Neural cell (in vitro differentiated cells): Measurements from ENCODE around the gene DENND5B. TPM values are rescaled to one million over a fixed set of nuclear protein-coding genes. Genes with fewer than 3 reads are reported as not detected.
A peak's percentile ranks its signal among the peaks of the same experiment; 100 is the strongest.

ENCODE experiments used
- H2AFZ ChIP-seq: fragments of 200-600, 300-800 bp; sonication (generic), shearing (Covaris generic); 2 replicates; pipeline ENCODE4 v1.6.0; 2014; ENCODE audit warnings: low read depth, mild to moderate bottlenecking, antibody characterized with exemption, low read length, moderate library complexity
- H3F3A ChIP-seq: fragments of 200-600 bp; shearing (Covaris generic); 2 replicates; pipeline ENCODE4 v1.6.1; 2016; ENCODE audit warnings: mild to moderate bottlenecking, moderate library complexity, mixed read lengths, antibody characterized with exemption, low read length; ENCODE audit not compliant: insufficient read depth, poor library complexity, severe bottlenecking
- H3K27ac ChIP-seq: fragments of 200-600, 300-800 bp; sonication (generic), shearing (Covaris generic); 2 replicates; pipeline ENCODE4 v1.5.1; 2014; ENCODE audit warnings: mild to moderate bottlenecking, low read length, moderate library complexity
- H3K27me3 ChIP-seq: fragments of 300-800, 200-600 bp; sonication (generic), shearing (Covaris generic); 2 replicates; pipeline ENCODE4 v1.6.0; 2014; ENCODE audit warnings: mild to moderate bottlenecking, low read depth, low read length, moderate library complexity; ENCODE audit not compliant: insufficient read depth
- H3K36me3 ChIP-seq: fragments of 300-800, 200-600 bp; sonication (generic), shearing (Covaris generic); 2 replicates; pipeline ENCODE4 v1.5.1; 2014; ENCODE audit warnings: mild to moderate bottlenecking, antibody characterized with exemption, low read length, moderate library complexity; ENCODE audit not compliant: insufficient read depth
- H3K4me2 ChIP-seq: fragments of 300-800, 200-600 bp; sonication (generic), shearing (Covaris generic); 2 replicates; pipeline ENCODE4 v1.6.0; 2014; ENCODE audit warnings: mild to moderate bottlenecking, low read length
- H3K4me3 ChIP-seq: fragments of 300-800, 200-600 bp; sonication (generic), shearing (Covaris generic); 2 replicates; pipeline ENCODE4 v1.5.1; 2014; ENCODE audit warnings: mild to moderate bottlenecking, low read length, moderate library complexity
- H3K79me2 ChIP-seq: fragments of 200-600 bp; shearing (Covaris generic); replicated peaks from 2 replicates; pipeline ENCODE4 v1.6.0; 2014; ENCODE audit warnings: mild to moderate bottlenecking, low read length, moderate library complexity; ENCODE audit not compliant: insufficient read depth
- H3K9ac ChIP-seq: fragments of 300-800, 200-600 bp; sonication (generic), shearing (Covaris generic); 2 replicates; pipeline ENCODE4 v1.6.1; 2016; ENCODE audit warnings: mild to moderate bottlenecking, low read length, mixed read lengths
- H3K9me2 ChIP-seq: fragments of 200-600 bp; shearing (Covaris generic); 2 replicates; pipeline ENCODE4 v1.6.1; 2016; ENCODE audit warnings: mild to moderate bottlenecking, low read length, mixed read lengths; ENCODE audit not compliant: insufficient read depth
- H3K9me3 ChIP-seq: fragments of 200-600, 300-800 bp; sonication (generic), shearing (Covaris generic); 2 replicates; pipeline ENCODE4 v1.6.1; 2016; ENCODE audit warnings: mild to moderate bottlenecking, mixed run types, low read length, moderate library complexity, mixed read lengths
- H4K20me1 ChIP-seq: fragments of 200-600 bp; shearing (Covaris generic); 2 replicates; pipeline ENCODE4 v1.6.1; 2016; ENCODE audit warnings: mild to moderate bottlenecking, mixed run types; ENCODE audit not compliant: insufficient read depth
- EP300 ChIP-seq: fragments of 450-650 bp; conservative IDR thresholded peaks from 2 replicates; pipeline ENCODE4 v1.6.1; 2014; ENCODE audit warnings: antibody characterized with exemption, mild to moderate bottlenecking, moderate library complexity; ENCODE audit not compliant: poor library complexity, severe bottlenecking
- EZH2 ChIP-seq: fragments of 200-600, 300-800 bp; shearing (Covaris generic), sonication (generic); IDR thresholded peaks from 2 replicates; pipeline ENCODE4 v1.6.1; 2014; ENCODE audit warnings: antibody characterized with exemption, low read length, borderline replicate concordance, mild to moderate bottlenecking; ENCODE audit not compliant: insufficient read depth, poor library complexity, severe bottlenecking
- MXI1 ChIP-seq: fragments of 450-650 bp; conservative IDR thresholded peaks from 2 replicates; pipeline ENCODE4 v1.6.1; 2014; ENCODE audit warnings: antibody characterized with exemption, mild to moderate bottlenecking; ENCODE audit not compliant: poor library complexity, severe bottlenecking
- POLR2AphosphoS5 ChIP-seq: IDR thresholded peaks from 2 replicates; pipeline ENCODE4 v1.6.1; 2012
- RAD21 ChIP-seq: fragments of 450-650 bp; conservative IDR thresholded peaks from 2 replicates; pipeline ENCODE4 v1.6.1; 2014; ENCODE audit warnings: antibody characterized with exemption, mild to moderate bottlenecking, moderate library complexity
- SMC3 ChIP-seq: fragments of 450-650 bp; conservative IDR thresholded peaks from 2 replicates; pipeline ENCODE4 v1.6.1; 2014; ENCODE audit warnings: antibody characterized with exemption, mild to moderate bottlenecking, moderate library complexity; ENCODE audit not compliant: poor library complexity
- TAF1 ChIP-seq: IDR thresholded peaks from 2 replicates; pipeline ENCODE4 v1.6.1; 2012; ENCODE audit warnings: low read depth
- polyA plus RNA-seq: library from polyadenylated mRNA; depleted of rRNA; stranded (reverse); fragments of >200 nt; gene quantifications from 2 replicates; pipeline ENCODE4 v1.2.3, GENCODE V29; 2014
- TF ChIP-seq, protein P1 (sequence below): IDR thresholded peaks from 2 replicates; pipeline ENCODE4 v1.6.1; 2012; ENCODE audit warnings: borderline replicate concordance
- TF ChIP-seq, protein P2 (sequence below): fragments of 450-650 bp; IDR thresholded peaks from 2 replicates; pipeline ENCODE4 v1.5.1; 2014; ENCODE audit warnings: antibody characterized with exemption, mild to moderate bottlenecking, moderate library complexity; ENCODE audit not compliant: poor library complexity, severe bottlenecking

DENND5B gene
- polyA plus RNA-seq, 1 donor from 2014 or later = 23.8 TPM

DNA sequence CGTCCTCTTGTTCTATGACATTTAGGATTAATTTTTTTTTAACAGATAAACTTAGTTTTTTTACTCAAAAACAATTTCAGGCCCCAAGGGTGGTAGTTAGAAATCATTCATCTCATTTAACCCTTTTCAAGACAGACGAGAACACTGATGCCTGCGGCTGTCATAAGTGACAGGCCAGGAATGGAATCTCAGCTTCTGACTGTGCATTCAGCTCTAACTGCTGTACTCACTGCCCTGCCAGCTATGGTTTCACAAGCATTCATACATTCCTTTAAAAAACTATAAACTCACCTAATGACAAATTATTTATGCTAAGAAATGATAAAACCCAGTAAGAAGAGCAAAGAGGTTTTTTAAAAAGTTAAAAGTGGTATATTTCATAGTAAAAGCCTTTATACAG lies 8.8 kb downstream of the DENND5B start:
- Histone ChIP-seq H3K9ac (no peak overlapping the region), H3K9me3 (no peaks in the 10 kb centered on the region), H3K27me3 (no peaks in the 10 kb centered on the region), H3F3A (peaks cover 4% of the 10 kb centered on the region), H4K20me1 (no peaks in the 10 kb centered on the region), H3K36me3 (no peaks in the 10 kb centered on the region), H3K79me2 (peaks cover 91% of the 10 kb centered on the region), H3K4me2 (no peak overlapping the region), H3K9me2 (no peaks in the 10 kb centered on the region), H3K27ac (no peak overlapping the region), H2AFZ (no peak overlapping the region), H3K4me3 (peak overlapping the region; percentile 1)
- no peak for TF ChIP-seq POLR2AphosphoS5

DNA sequence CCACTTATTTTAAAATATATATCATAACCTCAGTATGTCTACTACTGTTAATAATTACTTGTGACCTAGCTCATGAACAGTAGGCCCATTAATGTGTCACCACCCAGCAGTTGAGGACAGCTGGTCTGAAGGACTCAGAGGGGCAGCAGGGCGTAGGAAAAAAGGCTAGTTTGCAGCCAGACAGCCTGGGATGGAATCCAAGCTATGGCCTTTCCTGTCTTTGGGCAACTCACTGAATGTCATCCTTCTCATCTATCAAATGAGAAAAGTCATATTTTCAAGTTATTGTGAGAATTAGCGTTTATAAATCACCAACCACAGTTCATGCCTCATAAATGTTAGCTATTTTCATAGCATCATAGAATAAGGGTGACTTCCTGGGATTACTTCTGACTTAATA lies 12.3 kb downstream of the DENND5B start:
- Histone ChIP-seq H3K9me2 (no peaks in the 10 kb centered on the region), H3K4me2 (no peak overlapping the region)

More for the DNA sequence above, 12.3 kb downstream of the DENND5B start:
- TF ChIP-seq RAD21 (no peak), POLR2AphosphoS5 (no peak), SMC3 (no peak), EZH2 (no peak), TAF1 (no peak), EP300 (no peak), MXI1 (no peak)
- TF ChIP-seq, protein P1, sequence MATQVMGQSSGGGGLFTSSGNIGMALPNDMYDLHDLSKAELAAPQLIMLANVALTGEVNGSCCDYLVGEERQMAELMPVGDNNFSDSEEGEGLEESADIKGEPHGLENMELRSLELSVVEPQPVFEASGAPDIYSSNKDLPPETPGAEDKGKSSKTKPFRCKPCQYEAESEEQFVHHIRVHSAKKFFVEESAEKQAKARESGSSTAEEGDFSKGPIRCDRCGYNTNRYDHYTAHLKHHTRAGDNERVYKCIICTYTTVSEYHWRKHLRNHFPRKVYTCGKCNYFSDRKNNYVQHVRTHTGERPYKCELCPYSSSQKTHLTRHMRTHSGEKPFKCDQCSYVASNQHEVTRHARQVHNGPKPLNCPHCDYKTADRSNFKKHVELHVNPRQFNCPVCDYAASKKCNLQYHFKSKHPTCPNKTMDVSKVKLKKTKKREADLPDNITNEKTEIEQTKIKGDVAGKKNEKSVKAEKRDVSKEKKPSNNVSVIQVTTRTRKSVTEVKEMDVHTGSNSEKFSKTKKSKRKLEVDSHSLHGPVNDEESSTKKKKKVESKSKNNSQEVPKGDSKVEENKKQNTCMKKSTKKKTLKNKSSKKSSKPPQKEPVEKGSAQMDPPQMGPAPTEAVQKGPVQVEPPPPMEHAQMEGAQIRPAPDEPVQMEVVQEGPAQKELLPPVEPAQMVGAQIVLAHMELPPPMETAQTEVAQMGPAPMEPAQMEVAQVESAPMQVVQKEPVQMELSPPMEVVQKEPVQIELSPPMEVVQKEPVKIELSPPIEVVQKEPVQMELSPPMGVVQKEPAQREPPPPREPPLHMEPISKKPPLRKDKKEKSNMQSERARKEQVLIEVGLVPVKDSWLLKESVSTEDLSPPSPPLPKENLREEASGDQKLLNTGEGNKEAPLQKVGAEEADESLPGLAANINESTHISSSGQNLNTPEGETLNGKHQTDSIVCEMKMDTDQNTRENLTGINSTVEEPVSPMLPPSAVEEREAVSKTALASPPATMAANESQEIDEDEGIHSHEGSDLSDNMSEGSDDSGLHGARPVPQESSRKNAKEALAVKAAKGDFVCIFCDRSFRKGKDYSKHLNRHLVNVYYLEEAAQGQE = no peak
- TF ChIP-seq, protein P2, sequence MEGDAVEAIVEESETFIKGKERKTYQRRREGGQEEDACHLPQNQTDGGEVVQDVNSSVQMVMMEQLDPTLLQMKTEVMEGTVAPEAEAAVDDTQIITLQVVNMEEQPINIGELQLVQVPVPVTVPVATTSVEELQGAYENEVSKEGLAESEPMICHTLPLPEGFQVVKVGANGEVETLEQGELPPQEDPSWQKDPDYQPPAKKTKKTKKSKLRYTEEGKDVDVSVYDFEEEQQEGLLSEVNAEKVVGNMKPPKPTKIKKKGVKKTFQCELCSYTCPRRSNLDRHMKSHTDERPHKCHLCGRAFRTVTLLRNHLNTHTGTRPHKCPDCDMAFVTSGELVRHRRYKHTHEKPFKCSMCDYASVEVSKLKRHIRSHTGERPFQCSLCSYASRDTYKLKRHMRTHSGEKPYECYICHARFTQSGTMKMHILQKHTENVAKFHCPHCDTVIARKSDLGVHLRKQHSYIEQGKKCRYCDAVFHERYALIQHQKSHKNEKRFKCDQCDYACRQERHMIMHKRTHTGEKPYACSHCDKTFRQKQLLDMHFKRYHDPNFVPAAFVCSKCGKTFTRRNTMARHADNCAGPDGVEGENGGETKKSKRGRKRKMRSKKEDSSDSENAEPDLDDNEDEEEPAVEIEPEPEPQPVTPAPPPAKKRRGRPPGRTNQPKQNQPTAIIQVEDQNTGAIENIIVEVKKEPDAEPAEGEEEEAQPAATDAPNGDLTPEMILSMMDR = no peak
- H3K4me3 ChIP-seq = no peak overlapping the region
- H2AFZ ChIP-seq = no peak overlapping the region
- H3F3A ChIP-seq = peaks cover 4% of the 10 kb centered on the region
- no peaks in the 10 kb centered on the region for H4K20me1 ChIP-seq
- no peaks in the 10 kb centered on the region for H3K9me3 ChIP-seq
- H3K79me2 ChIP-seq = peaks cover 88% of the 10 kb centered on the region
- no peak overlapping the region for H3K9ac ChIP-seq
- H3K27me3 ChIP-seq = no peaks in the 10 kb centered on the region
- H3K27ac ChIP-seq = no peak overlapping the region
- no peaks in the 10 kb centered on the region for H3K36me3 ChIP-seq
